Left renal cortex interstitium (tissue), 4 donors: Measurements from ENCODE around the gene IRF2BP1. TPM values are rescaled to one million over a fixed set of nuclear protein-coding genes. Genes with fewer than 3 reads are reported as not detected.
"Not testable (repeated sequence)": the region's sequence is repeated elsewhere in the genome, so short reads cannot be mapped to it uniquely, and the experiment has no call there.

Source experiments
- DNase-seq, 4 donors: peaks; one replicate each; pipeline ENCODE4 v3.0.0-alpha.2; 2013; ENCODE audit warnings: low read depth in 4 of 4, low spot score in 2 of 4, missing footprints in 1 of 4
- polyA plus RNA-seq, 4 donors: library from polyadenylated mRNA; unstranded; fragments of 120-200 nt; gene quantifications; one replicate each; pipeline ENCODE4 v1.2.1, GENCODE V29; 2013; ENCODE audit not compliant: insufficient read length in 4 of 4

Gene IRF2BP1
- polyA plus RNA-seq, 4 donors: 16.5 to 33.7 (median 25.1) TPM

DNA sequence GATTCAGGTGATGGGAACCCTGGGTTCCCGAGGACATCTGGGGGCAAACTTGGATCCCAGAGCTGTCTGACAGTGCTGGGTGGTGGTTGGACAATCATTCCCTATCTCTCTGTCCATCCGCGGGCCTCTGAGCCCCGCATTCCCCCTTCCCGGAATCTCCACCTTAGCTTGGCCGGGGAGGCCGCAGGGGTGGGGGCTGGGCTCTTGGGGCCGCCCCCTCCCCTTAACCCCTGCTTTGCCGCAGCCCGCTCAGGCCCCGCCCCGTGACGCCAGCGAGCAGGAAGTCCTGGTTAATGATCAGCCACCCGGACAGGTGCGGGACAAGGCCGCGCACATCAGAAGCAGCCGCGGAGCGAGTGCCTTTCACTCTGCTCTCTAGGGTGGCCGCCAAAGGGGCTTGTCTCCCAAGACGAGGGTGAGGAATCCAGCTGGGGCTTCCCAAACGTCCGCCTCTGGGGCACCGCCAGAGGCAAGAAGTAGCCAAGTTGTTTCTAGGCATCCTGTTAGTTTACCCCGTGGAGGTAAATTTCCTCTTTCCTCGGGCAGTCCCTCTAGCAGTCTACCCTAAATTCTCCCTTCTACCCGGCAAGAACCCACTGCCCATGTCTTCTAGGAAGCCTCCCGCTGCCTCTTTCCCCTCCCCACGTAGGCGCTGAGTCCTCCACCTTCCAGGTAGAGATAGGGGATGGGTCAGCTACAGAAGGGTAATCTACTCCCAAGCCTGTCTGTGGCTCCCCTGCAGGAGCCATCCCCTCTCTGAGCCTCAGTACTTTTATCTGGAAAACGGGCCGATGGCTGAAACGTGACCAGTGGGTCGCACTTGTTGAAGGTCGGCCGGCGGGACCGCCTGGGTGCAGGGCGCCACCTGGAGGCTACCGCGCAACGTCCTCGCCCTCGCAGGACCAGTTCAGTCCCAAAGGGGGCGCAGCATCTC lies 3.0 kb downstream of the IRF2BP1 start:
- no peak for DNase-seq

DNA sequence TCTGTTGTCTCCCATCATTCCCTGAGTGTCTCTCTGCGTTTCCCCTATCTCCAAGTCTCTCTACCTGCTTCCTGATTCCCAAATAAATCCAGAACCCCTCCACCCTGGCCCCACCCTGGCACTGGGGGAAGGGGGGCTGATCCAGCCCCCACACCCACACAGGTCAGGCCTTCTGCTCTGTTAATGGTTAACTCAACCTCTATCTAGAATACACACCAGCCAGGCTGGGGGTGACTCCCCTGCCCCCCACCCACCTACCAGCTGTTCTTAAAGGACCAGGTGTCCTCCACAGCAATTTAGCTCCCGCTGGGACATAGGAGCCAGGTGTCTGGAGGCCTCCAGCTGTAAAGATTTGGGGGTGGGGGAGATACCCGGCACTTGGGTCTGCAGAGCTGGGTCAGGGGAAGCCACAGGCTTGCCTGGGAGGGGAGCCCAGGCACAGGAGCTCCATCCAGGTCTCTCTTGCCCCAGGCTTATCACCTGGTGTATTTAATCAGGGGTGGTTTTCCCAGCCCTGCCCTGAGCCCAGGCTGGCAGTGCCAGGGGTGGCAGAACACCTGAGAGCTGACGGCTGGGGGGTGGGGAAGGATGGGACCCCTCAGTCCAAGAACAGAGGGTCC lies 3.9 kb downstream of the IRF2BP1 start:
- no peak for DNase-seq

DNA sequence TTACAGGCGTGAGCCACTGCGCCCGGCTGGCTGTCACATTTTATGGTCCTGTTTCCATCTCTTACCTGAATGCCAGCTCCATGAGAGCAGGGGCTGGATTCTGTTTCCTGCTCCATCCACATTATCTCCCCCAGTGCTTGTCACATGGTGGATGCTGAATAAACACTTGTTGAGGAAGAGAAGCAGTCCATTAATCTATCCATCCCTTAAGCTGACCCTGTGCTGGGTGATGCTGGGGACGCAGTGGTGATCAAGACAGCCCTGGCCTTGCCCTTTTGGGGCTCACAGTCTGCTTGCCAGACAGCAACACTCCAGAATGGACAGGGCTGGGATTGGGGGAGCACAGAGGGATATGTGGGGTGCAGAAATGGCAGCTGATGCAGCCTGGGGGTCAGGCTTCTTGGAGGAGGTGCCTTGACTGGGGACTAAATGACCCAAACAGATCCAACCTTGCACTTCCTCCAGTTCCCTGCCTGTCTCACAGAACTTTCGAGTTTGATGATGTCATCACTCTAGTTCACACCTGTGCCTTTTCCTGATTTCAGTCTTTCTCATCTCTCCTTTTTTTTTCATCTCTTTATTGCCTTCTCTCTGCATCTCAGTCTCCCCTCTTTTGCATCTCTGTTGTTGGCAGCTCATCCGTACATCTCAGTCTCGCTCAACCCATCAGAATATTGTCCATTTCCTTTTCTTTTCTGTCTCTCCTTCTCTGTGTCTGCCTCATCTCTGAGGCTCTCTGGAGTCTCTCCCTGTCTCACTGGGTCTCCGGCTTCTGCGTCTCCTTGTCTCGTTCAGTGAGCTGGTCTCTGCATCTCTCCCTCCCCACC lies 4.6 kb downstream of the IRF2BP1 start:
- DNase-seq: no peak

DNA sequence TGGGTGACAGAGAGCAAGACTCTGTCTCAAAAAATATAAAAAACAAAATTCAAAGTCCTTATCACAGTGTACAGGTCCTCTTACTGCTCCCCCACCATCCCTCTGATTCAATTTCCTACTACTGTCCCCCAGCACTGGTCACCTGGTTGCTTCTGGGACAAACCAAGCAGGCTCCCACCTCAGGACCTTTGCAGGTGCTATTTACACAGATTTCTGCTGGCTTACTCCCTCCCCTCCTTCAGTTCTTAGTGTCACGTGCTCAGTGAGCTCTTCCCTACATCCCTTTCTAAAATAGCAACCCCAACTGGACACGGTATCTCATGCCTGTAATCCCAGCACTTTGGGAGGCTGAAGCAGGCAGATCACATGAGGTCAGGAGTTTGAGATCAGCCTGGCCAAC lies 6.0 kb downstream of the IRF2BP1 start:
- DNase-seq: no peak

DNA sequence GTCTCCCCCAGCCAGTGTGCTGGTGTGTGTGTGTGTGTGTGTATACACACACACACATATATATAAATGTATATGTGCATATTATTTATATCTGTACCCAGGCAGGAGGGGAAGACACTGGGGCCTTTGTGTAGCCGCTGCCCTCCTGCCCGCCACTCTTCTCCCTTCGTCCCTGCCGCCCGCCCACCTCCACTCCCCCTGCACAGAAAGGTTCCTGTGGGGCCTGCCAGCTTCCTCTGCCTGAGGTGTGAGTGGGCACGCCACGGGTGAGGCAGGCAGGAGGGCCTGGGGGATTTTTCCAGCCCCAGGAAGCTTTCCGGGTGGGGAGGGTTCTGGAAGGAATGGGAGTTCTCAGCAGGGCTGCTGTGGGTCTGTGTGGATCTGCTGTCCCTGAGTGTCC lies 6.9 kb downstream of the IRF2BP1 start:
- DNase-seq: no peak

DNA sequence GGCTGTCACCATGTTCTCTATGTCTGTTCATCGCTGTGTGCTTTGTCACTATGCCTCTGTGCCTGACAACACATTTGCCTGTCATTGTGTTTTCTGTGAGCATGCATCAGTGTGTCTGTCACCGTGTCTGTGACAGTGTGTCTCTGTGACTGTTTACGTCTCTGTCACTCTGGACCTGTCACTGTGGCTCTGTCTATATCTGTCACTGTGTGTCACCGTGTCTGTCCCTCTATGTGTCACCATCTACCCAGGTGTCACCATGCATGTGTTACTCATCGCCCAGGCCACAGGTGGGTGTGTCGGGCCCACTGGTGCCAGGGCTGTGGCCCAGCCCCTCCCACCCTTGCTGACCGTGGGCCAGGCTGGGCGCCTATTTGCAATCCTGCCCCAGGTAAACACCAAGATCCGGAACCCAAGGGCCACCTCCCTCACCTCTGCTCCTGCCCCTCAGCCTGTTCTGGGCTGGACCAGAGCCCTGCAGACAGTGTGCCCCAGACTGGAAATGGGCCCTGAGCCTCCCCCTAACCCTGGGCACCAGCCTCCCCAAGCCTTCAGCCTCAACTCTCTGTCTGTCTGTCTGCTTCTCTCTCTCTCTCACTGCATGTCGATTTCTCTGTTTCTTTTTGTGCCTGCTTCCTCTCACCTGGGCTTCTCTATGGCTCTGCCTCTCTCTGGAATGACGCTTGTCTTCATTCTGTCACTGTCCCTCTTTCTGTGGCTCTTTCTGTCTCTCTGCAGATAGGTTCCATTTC lies 7.7 kb downstream of the IRF2BP1 start:
- no peak for DNase-seq

DNA sequence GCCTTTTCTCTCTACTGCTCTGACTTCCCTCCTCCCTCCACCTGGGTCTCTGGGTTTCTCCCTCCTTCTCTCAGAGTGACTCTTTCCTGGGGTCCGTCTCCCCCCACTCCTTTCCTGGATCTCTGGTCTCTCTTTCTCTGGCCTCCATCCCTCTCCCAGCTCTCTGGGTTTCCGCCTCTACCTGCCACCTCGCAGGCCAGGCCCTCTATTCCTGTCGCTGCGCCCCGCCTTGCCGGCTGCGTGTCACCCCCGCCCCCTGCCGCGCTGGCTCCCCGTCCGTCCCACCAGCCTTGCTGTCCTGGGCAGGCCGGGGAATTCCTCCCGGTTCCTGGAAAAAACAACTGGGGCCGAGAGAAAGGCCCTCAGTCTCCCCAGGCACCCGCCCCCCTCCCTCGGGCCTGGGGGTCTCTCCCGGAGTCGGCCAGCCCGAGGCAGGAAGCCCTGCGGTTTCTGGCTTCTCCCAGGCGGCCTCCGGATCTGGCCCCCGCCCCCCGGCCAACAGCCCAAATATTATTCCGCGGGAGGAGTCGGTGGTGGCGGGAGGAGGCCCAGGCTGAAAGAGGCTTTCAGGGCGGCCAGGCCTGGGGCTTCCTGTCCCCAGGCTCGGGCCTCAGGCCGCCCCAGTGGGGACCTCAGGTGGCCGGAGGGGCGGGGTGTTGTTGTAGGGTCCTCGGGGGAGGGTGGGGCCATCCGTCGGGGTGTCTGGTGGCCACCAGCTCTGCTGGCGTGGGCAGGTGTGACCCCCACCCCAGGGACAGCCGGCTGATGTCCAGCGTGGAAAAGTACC lies 9.3 kb downstream of the IRF2BP1 start:
- no peak for DNase-seq

DNA sequence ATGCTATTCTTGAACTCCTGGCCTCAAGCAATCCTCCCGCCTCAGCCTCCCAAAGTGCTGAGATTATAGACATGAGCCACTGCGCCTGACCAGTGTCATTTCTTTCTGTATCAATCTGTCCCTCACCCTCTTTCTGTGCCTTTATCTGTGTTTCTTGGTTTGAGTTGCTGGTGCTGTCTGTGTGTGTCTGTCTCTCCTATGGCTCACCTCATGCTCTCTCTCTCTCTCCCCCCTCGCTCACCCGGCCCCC lies 9.9 kb downstream of the IRF2BP1 start:
- DNase-seq: no peak

DNA sequence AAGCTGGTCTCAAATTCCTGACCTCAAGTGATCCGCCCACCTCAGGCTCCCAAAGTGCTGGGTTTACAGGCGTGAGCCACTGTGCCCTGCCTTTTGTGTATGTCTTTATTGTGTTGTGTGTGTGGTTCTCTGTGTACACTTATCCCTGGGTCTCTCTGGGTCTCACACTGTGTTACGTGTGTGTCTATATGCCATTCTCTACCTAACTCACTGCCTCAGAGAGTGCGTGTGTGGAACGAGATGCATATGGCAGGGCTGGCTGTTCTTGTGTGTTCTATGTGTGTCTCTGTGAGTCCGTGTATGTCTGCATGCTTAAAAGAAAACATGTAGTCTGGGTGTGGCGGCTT lies 11.3 kb downstream of the IRF2BP1 start:
- DNase-seq: no peak

DNA sequence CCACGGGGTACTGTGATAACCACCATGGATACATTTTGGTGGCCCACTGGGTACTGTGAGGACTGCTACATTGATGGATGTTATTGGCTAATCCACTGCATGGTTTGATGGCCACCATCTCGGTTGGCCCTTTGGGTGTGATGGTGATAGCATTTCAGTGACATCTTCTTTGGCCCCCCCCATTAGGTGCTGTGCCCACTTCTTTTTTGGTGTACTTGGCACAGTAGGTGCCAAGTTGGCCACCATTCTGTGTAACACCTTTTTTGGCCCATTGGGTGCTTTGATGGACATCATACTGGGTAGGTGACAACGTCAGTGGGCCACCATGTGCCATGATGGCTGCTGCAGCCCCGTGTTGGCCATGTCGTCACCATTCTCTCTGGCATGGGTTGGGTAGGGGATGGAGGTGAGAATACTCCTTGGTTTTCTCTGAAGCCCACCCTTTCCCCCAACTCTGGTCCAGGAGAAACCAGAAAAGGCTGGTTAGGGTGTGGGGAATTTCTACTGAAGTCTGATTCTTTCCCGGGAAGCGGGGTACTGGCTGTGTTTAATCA lies 12.6 kb downstream of the IRF2BP1 start:
- no peak for DNase-seq

DNA sequence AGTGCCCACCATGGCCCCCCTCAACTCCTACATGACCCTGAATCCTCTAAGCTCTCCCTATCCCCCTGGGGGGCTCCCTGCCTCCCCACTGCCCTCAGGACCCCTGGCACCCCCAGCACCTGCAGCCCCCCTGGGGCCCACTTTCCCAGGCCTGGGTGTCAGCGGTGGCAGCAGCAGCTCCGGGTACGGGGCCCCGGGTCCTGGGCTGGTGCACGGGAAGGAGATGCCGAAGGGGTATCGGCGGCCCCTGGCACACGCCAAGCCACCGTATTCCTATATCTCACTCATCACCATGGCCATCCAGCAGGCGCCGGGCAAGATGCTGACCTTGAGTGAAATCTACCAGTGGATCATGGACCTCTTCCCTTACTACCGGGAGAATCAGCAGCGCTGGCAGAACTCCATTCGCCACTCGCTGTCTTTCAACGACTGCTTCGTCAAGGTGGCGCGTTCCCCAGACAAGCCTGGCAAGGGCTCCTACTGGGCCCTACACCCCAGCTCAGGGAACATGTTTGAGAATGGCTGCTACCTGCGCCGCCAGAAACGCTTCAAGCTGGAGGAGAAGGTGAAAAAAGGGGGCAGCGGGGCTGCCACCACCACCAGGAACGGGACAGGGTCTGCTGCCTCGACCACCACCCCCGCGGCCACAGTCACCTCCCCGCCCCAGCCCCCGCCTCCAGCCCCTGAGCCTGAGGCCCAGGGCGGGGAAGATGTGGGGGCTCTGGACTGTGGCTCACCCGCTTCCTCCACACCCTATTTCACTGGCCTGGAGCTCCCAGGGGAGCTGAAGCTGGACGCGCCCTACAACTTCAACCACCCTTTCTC lies 13.6 kb downstream of the IRF2BP1 start:
- no peak for DNase-seq

DNA sequence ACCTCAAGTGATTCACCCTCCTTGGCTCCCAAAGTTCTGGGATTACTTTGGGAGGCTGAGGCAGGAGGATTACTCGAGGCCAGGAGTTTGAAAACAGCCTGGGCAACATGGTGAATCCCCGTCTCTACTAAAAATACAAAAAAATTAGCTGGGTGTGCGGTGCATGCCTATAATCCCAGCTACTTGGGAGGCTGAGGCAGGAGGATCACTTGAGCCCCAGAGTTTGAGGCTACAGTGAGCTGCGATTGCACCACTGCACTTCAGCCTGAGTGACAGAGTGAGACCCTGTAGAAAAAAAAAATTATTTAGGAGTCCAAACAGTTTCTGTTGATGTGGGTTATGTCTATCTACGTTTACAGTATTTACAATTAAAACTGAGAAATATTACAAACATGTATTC lies 15.1 kb downstream of the IRF2BP1 start:
- no peak for DNase-seq

DNA sequence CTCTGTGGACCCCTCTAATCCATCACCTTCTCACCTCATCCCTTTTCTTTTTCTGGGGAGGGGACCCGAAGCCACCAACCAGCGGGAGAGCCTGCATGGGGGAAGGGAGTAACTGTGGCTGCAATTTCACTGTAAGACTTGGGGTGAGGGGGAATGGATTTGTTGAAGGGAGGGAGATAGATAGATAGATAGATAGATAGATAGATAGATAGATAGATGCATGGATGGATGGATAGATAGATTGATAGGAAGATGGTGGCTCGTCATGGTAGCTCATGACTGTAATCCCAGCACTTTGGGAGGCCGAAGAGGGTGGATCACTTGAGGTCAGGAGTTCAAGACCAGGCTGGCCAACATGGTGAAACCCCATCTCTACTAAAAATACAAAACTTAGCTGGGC lies 18.7 kb downstream of the IRF2BP1 start:
- DNase-seq: not testable (repeated sequence)

DNA sequence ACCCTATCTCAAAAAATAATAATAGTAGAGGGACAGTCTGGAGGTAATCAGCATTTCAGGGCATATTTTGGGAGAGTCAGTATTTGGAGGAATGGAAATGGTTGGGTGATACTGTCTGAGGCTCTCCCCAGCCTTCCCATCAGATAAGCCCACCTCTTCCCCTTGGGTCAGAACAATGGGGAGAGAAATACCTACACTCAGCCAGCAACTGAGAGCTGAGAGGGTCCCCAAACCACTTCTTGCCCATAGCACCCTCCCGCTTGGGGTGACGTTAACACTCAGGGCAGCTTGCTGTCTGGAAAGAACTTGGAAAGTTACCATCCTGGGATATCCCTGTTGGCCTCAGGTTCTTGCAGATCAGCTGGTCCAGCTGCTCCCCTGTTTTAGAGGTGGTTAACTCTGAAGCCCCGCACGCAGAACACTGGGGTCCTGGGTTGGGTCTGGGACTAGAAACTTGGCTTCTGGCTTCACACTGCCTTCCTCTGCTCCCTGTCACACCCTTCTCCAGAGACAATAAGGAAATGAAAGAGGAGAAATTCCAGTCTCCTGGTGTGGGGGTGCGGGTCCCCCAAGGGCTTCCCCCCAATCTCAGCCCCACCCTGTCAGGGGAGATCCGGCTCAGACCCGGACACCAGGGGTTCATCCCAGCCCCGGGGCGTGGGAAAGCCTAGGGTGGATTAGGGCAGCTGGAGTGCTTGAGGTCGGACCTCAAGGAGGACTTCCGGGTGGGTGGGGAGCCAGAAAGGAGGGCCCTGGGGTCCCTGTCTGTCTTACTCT lies 19.4 kb downstream of the IRF2BP1 start:
- no peak for DNase-seq

DNA sequence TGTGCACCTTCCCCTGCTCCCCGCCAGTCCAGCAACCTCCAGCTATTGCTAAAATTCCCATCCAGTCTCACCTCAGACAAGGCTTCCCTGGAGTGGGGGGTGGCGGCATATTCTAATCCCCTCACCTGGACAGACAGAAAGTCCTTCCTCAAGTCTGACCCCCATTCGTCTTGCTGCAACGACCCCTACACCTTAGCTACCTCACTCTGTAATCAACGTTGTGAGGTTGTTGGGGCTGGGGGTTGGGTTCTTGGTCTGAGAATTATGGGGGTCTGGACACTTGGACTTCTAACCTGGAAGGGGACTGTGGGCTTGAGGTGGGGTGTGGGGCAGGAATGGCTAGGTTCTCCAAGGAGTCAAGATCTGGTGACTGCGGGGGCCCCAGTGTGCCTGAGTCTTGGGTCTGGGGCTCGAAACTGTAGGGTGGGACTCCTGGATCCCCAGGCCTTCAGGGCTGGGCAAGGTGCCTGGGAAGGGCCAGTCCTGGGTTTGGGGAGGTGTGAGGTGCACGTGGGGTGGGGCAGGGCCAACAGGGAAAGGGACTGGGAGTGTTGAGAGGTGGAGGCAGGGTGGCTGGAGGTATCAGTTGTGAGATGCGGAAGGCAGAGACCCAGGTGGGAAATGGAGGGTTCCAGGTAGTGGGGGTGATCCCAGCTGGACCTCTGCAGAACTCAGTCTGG lies 20.5 kb downstream of the IRF2BP1 start:
- DNase-seq: no peak

DNA sequence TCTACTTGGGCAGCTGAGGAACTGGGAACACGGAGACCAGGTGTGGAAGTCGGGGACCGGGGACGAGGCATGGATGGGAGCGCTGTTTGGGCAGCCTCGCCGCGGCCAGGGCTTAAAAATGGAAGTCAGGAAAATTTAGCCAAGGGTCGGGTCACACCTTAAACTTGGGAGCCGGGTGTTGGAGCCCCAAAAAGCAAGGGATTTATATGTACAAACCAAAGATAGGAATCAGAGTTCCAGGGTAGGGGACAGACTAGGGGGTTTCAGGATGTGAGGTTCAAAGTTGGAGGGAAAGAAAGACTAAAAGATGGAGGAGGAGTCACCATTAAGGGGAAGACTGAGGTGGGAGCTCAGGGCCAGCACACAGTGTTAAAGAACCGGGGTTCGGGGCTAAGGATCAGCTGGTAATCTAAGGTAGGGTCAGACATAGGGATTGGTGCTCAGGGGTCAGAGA lies 21.3 kb downstream of the IRF2BP1 start:
- DNase-seq: no peak

DNA sequence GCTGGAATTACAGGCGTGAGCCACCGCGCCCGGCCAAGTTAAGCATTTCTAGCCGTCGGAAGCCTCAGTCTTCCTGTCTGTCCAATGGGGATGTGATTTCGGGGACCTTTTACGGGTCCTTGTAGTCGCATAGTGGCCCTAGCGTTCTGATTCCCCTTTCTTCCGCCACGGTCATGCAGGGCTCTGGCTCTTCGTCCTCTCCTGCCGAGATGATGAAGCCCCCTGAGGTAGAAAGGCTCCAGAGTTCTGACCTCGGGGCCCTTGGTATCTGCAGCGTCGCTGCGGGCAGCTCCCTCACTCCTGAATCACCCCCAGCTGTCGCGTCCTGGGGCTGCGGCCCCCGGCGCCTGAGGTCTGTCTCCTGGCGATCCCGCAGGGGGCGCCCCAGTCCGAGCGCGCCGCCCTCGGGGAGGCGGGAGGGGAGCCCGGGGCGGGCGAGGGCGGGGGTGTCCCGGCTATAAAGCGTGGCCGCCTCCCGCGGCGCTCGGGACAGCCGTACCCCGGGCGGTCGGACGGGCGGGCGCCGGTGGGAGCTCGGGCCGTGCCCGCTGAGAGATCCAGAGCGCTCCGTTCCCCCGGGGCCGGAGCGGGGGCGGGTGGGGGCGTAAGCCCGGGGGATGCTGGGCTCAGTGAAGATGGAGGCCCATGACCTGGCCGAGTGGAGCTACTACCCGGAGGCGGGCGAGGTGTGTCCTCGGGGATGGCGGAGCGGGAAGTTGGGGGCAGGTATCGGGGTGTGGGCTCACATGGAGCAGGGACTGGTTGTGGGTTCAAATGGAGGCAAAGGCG lies 21.9 kb downstream of the IRF2BP1 start, which contains the start of gene FOXA3:
FOXA3 (plus strand) TSS at position 487 of the 789 bp plus-strand sequence; CDS start at position 618, 131 bp downstream.
- DNase-seq: no peak
